DOHH2 (cell line): Measurements from ENCODE around the gene B4GALNT3.
A peak's percentile ranks its signal among the peaks of the same experiment; 100 is the strongest.

Experiments
- H3F3A ChIP-seq: fragments of 200-600 bp; sonication (generic), shearing (Covaris generic); 2 replicates; pipeline ENCODE4 v1.6.0; 2016; ENCODE audit warnings: antibody characterized with exemption, mild to moderate bottlenecking; ENCODE audit not compliant: control insufficient read depth, insufficient read depth
- H3K27ac ChIP-seq: fragments of 200-600 bp; sonication (generic); 2 replicates; pipeline ENCODE4 v1.5.1; 2014; ENCODE audit warnings: low read depth, mild to moderate bottlenecking, low read length, moderate library complexity
- H3K27me3 ChIP-seq: fragments of 200-600 bp; sonication (generic); 2 replicates; pipeline ENCODE4 v1.6.1; 2014; ENCODE audit warnings: mild to moderate bottlenecking, low read length, mixed read lengths; ENCODE audit not compliant: control insufficient read depth
- H3K36me3 ChIP-seq: fragments of 200-600 bp; sonication (generic); 2 replicates; pipeline ENCODE4 v1.6.1; 2014; ENCODE audit warnings: mild to moderate bottlenecking, low read length, moderate library complexity, mixed read lengths; ENCODE audit not compliant: control insufficient read depth
- H3K4me1 ChIP-seq: fragments of 200-600 bp; sonication (generic); 2 replicates; pipeline ENCODE4 v1.6.1; 2014; ENCODE audit warnings: mild to moderate bottlenecking, low read length, mixed read lengths; ENCODE audit not compliant: control insufficient read depth
- H3K4me2 ChIP-seq: fragments of 200-600 bp; sonication (generic); 2 replicates; pipeline ENCODE4 v1.6.0; 2014; ENCODE audit warnings: mild to moderate bottlenecking, low read length, moderate library complexity
- H3K4me3 ChIP-seq: fragments of 200-600 bp; sonication (generic); 2 replicates; pipeline ENCODE4 v1.5.1; 2014; ENCODE audit warnings: mild to moderate bottlenecking, low read length, mixed read lengths
- H3K79me2 ChIP-seq: fragments of 200-600 bp; sonication (generic); 2 replicates; pipeline ENCODE4 v1.6.1; 2014; ENCODE audit warnings: mild to moderate bottlenecking, low read length, mixed read lengths; ENCODE audit not compliant: control insufficient read depth
- H3K9me2 ChIP-seq: fragments of 200-600 bp; sonication (generic); replicated peaks from 2 replicates; pipeline ENCODE4 v1.6.1; 2014; ENCODE audit warnings: mild to moderate bottlenecking, low read length, mixed read lengths; ENCODE audit not compliant: control insufficient read depth
- H3K9me3 ChIP-seq: fragments of 200-600 bp; sonication (generic); 2 replicates; pipeline ENCODE4 v1.6.1; 2014; ENCODE audit warnings: antibody characterized with exemption, low read length, mixed read lengths; ENCODE audit not compliant: control insufficient read depth, insufficient read depth
- H4K20me1 ChIP-seq: fragments of 200-600 bp; sonication (generic); 2 replicates; pipeline ENCODE4 v1.6.0; 2014; ENCODE audit warnings: low read depth, mild to moderate bottlenecking, antibody characterized with exemption, low read length, moderate library complexity; ENCODE audit not compliant: control insufficient read depth, insufficient read depth
- EZH2phosphoT487 ChIP-seq: fragments of 200-600 bp; sonication (generic); IDR thresholded peaks from 2 replicates; pipeline ENCODE4 v1.6.1; 2017; ENCODE audit warnings: borderline replicate concordance, mild to moderate bottlenecking, antibody characterized with exemption, low read length, moderate library complexity, mixed read lengths
- TF ChIP-seq, protein P1 (sequence below): fragments of 200-600 bp; sonication (generic); IDR thresholded peaks from one replicate; pipeline ENCODE4 v1.5.1; 2014; ENCODE audit warnings: antibody characterized with exemption, mild to moderate bottlenecking, low read depth, low read length; ENCODE audit not compliant: poor library complexity, severe bottlenecking

The B4GALNT3 gene

DNA sequence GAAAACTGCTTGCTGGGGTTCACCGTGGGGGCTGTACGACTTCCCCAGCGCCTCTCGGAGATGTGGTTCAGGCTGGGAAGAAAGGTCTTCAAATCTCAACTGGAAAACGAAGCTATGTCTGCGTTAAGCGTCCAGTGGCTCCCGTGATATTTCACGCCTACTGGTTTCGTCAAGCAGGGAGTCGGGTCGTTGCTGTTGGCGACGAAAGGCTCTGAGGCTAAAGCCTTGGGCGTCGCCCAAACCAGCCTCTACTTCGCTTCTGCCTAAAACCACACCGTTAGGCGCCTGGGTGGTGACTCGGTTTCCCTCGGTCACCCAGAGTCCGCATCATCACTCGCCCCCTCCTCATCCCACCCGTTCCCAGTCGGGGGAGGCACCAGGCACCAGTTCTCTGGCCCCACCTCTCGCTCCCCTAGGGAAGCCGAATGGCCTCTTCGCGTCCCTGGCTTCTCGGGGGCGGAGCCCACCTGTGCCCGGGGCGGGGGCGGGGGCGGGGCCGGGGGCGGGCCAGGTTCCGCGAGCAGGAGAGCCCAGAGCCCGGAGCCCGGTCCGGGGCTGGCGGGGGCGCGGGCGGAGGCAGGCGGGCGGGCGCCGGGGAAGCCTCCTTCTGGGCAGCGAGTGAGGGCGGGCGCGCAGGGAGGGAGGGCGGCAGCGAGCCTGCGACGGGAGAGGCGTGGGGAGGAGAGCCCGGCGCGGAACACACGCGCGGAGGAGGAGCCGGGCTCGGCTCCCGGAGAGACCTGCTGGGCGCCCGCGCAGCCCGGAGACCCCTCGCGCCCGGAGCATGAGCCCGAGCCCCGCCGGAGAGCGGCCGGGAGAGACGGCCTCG, at the start of gene B4GALNT3:
Gene B4GALNT3 (plus strand): TSS at position 510 of the 829 bp plus-strand sequence. CDS start 438 bp downstream, outside the sequence.
- Histone ChIP-seq H3K9me2 (no peaks in the 10 kb centered on the region), H3K36me3 (no peaks in the 10 kb centered on the region), H3K79me2 (no peaks in the 10 kb centered on the region), H3F3A (no peaks in the 10 kb centered on the region), H3K27ac (no peak within 1 kb of the TSS), H3K27me3 (peaks cover 67% of the 10 kb centered on the region), H3K4me1 (peaks cover 11% of the 10 kb centered on the region; the same call in 1 of the 2 replicates), H4K20me1 (0 out of 2 replicates have a peak, but pooled peaks cover 3% of the 10 kb centered on the region), H3K9me3 (no peaks in the 10 kb centered on the region), H3K4me3 (peak within 1 kb of the TSS; percentile 67), H3K4me2 (peak within 1 kb of the TSS; percentile 68)
- TF ChIP-seq EZH2phosphoT487: 0 out of 2 replicates have a peak, but pooled peaks have one; percentile 48
- TF ChIP-seq, protein P1, sequence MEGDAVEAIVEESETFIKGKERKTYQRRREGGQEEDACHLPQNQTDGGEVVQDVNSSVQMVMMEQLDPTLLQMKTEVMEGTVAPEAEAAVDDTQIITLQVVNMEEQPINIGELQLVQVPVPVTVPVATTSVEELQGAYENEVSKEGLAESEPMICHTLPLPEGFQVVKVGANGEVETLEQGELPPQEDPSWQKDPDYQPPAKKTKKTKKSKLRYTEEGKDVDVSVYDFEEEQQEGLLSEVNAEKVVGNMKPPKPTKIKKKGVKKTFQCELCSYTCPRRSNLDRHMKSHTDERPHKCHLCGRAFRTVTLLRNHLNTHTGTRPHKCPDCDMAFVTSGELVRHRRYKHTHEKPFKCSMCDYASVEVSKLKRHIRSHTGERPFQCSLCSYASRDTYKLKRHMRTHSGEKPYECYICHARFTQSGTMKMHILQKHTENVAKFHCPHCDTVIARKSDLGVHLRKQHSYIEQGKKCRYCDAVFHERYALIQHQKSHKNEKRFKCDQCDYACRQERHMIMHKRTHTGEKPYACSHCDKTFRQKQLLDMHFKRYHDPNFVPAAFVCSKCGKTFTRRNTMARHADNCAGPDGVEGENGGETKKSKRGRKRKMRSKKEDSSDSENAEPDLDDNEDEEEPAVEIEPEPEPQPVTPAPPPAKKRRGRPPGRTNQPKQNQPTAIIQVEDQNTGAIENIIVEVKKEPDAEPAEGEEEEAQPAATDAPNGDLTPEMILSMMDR: no peak

- no peak for TF ChIP-seq EZH2phosphoT487
- TF ChIP-seq, protein P1: no peak
- no peak overlapping the region for H3K4me3 ChIP-seq
- H3K27me3 ChIP-seq: no peaks in the 10 kb centered on the region
- no peaks in the 10 kb centered on the region for H3F3A ChIP-seq
- H3K9me2 ChIP-seq: no peaks in the 10 kb centered on the region
- H3K9me3 ChIP-seq: no peaks in the 10 kb centered on the region
- no peak overlapping the region for H3K27ac ChIP-seq
- no peaks in the 10 kb centered on the region for H3K79me2 ChIP-seq
- H4K20me1 ChIP-seq: no peaks in the 10 kb centered on the region
- no peak overlapping the region for H3K4me2 ChIP-seq
- no peaks in the 10 kb centered on the region for H3K4me1 ChIP-seq
- peaks cover 41% of the 10 kb centered on the region for H3K36me3 ChIP-seq
Measured at GRCh38 chr12:414859-415258, 44.9 kb upstream of the B4GALNT3 start.

- H3K4me3 ChIP-seq: no peak overlapping the region
- TF ChIP-seq, protein P1: no peak
- no peaks in the 10 kb centered on the region for H3K27me3 ChIP-seq
- no peak overlapping the region for H3K27ac ChIP-seq
- no peaks in the 10 kb centered on the region for H3K79me2 ChIP-seq
- H3K9me3 ChIP-seq: no peaks in the 10 kb centered on the region
- peaks cover 35% of the 10 kb centered on the region for H3K36me3 ChIP-seq
- H3F3A ChIP-seq: no peaks in the 10 kb centered on the region
- H3K4me2 ChIP-seq: no peak overlapping the region
- H3K4me1 ChIP-seq: no peaks in the 10 kb centered on the region
- no peaks in the 10 kb centered on the region for H3K9me2 ChIP-seq
- H4K20me1 ChIP-seq: no peaks in the 10 kb centered on the region
Measured at GRCh38 chr12:418432-418831, 41.3 kb upstream of the B4GALNT3 start.
